Breast epithelium (tissue), 3 donors: ENCODE measurements around the gene CGB2.

ENCODE experiments used
- POLR2A ChIP-seq: fragments of 450-650 bp; IDR thresholded peaks from one replicate; pipeline ENCODE4 v1.6.1; 2016; ENCODE audit warnings: antibody characterized with exemption, mild to moderate bottlenecking, moderate library complexity
- POLR2AphosphoS5 ChIP-seq, 3 donors: sonication (generic); formaldehyde crosslinking; IDR thresholded peaks; one replicate each; pipeline ENCODE4 v1.6.1; 2017; ENCODE audit warnings: antibody characterized with exemption in 3 of 3
- TF ChIP-seq, protein P1 (sequence below), 3 donors: fragments of 450-650 bp; IDR thresholded peaks; one replicate each; pipeline ENCODE4 v1.5.1; 2016 to 2017; ENCODE audit warnings: antibody characterized with exemption in 3 of 3, mild to moderate bottlenecking in 3 of 3, moderate library complexity in 3 of 3

DNA sequence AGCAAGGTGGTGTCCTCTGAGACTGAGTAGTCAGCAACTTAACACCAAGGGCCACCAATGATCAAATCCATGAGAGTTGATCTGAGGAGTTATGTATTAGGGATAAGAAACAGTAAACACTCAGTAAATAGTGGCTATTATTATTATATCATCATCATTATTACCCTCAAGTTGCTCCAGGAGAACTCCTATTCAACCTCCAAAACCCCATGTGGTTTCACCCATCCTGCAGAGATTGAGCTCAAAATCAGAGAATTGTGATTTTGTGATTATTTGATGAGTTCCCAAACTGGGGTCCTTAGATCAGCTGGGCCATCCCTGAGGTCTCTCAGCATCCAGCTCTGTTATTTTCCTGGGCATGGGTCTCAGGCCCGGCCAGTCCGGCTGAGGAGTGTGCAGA, 29.3 kb downstream of the CGB2 start:
- TF ChIP-seq, protein P1, sequence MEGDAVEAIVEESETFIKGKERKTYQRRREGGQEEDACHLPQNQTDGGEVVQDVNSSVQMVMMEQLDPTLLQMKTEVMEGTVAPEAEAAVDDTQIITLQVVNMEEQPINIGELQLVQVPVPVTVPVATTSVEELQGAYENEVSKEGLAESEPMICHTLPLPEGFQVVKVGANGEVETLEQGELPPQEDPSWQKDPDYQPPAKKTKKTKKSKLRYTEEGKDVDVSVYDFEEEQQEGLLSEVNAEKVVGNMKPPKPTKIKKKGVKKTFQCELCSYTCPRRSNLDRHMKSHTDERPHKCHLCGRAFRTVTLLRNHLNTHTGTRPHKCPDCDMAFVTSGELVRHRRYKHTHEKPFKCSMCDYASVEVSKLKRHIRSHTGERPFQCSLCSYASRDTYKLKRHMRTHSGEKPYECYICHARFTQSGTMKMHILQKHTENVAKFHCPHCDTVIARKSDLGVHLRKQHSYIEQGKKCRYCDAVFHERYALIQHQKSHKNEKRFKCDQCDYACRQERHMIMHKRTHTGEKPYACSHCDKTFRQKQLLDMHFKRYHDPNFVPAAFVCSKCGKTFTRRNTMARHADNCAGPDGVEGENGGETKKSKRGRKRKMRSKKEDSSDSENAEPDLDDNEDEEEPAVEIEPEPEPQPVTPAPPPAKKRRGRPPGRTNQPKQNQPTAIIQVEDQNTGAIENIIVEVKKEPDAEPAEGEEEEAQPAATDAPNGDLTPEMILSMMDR (IDR thresholded peaks at IDR 0.05), result no peak
- TF ChIP-seq POLR2A (no peak), POLR2AphosphoS5 (IDR thresholded peaks at IDR 0.05) (no peak)
